NK-92 (cell line): Measurements from ENCODE around the gene HYOU1.
"Not testable (repeated sequence)": the region's sequence is repeated elsewhere in the genome, so short reads cannot be mapped to it uniquely, and the experiment has no call there.

Experiments
- DNase-seq: peaks from one replicate; lab custom pipeline; 2025; ENCODE audit not compliant: unreplicated experiment; lab: John Stamatoyannopoulos, UW

The HYOU1 gene, protein sequence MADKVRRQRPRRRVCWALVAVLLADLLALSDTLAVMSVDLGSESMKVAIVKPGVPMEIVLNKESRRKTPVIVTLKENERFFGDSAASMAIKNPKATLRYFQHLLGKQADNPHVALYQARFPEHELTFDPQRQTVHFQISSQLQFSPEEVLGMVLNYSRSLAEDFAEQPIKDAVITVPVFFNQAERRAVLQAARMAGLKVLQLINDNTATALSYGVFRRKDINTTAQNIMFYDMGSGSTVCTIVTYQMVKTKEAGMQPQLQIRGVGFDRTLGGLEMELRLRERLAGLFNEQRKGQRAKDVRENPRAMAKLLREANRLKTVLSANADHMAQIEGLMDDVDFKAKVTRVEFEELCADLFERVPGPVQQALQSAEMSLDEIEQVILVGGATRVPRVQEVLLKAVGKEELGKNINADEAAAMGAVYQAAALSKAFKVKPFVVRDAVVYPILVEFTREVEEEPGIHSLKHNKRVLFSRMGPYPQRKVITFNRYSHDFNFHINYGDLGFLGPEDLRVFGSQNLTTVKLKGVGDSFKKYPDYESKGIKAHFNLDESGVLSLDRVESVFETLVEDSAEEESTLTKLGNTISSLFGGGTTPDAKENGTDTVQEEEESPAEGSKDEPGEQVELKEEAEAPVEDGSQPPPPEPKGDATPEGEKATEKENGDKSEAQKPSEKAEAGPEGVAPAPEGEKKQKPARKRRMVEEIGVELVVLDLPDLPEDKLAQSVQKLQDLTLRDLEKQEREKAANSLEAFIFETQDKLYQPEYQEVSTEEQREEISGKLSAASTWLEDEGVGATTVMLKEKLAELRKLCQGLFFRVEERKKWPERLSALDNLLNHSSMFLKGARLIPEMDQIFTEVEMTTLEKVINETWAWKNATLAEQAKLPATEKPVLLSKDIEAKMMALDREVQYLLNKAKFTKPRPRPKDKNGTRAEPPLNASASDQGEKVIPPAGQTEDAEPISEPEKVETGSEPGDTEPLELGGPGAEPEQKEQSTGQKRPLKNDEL

DNA sequence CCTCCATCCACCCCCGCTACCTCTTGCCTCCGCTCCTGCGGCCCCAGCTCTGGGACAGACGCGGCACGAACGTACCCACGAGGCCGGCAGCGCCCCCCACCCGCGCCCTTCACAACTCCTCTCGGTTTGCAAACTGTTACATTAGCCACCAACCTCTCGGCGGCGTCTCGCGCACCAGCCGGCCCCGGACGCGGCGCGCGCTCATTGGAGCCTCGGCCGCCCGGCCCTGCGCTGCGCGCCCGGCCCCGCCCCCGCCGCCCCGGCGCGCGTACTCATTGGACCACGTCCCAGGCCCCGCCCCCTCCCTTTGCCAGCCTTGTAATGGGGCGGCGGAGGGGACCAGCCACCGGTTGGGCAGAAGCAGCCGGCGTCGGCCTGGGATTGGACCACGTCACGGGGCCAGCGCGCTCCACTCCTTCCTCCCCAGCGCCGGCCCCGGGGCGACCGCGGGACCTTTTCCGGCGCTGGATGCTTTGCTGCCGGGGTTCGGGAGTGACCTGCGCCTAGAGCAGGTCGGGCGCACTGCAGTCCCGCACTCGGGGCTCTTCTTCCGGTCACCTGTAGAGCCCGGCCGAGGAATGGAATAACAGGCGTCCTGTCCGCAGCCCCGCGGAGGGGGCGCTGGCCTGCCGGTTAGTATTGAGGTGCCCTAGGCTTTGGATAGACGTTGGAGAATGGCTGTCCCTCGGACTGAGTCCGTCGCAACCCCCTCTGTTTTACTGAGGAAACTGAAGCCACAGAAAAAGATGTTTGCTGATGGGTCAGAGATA, at the start of gene HYOU1:
Gene HYOU1 (minus strand): TSS at position 206 of the 770 bp plus-strand sequence. CDS start 1,045 bp downstream, outside the sequence.
- peak; percentile 76 for DNase-seq

DNA sequence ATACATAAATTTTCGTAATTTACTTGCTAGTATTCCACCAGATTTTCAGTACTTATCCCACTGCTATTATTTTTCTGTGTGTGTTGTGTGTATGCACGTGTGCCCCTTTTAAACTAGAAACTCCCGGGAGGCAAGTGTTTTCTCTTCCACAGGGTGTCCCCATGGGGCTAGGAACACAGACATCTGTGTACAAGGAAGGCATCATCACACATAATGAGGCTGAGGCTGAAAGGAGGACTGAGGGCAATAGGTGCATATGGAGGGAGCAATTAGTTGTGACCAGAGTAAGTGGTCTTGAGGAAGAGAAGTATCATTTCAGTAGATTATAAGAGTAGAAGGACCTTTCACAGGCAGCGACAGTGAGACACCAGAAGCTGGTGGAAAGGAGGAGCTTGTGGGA, 46.8 kb upstream of the HYOU1 start:
- DNase-seq, result no peak

DNA sequence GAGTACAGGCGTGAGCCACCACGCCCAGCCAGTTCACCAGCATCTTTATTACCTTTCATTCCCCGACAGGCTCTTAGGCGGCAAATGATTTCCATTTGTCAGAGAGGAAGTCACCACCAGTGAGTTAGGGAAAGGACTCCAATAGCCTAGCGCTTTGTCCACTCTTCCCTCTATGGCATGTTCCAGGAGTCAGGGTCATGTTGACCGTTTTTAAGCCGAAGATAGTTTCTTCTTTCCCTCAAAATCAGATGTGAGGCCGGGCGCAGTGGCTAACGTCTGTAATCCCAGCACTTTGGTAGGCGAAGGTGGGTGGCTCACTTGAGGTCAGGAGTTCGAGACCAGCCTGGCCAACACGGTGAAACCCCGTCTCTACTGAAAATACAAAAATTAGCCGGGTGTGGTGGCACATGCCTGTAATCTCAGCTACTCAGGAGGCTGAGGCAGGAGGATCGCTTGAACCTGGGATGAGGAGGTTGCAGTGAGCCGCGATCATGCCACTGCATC, 46.2 kb upstream of the HYOU1 start:
- not testable (repeated sequence) for DNase-seq

DNA sequence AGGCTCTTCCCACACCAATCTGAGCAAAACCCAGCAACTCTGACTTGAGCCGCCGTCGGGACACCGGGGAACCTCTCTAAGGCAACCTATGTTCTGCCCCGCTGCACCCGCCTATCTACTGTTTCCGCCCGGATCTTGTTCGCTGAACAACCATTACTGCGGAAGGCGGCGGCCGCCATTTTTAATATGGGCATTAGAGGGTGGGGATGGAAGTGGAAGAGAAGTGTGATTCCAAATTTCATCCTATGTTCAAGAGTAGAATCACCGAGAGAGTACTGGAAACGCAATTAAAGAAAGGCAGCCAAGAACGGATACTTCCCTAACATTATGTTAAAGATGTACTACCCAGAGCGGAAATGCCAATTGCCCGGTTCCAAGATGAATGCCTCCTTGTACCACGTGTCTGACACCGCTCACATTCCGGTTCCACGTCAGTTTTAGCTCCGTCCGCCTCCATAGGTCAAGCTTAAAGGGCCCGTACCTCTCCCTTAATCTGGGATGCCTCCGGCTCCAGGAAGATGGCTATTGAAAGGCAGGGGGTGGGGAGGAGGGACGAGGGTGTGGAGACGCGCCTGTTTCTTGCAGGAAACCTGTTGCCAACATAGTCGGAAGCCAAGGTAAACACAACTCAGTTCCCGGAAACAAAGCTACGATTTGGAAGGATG, 44.9 kb upstream of the HYOU1 start, which contains the start of gene DPAGT1:
Gene DPAGT1 (minus strand): TSS at position 95 of the 665 bp plus-strand sequence. CDS start 198 bp downstream, outside the sequence.
- DNase-seq, result no peak

DNA sequence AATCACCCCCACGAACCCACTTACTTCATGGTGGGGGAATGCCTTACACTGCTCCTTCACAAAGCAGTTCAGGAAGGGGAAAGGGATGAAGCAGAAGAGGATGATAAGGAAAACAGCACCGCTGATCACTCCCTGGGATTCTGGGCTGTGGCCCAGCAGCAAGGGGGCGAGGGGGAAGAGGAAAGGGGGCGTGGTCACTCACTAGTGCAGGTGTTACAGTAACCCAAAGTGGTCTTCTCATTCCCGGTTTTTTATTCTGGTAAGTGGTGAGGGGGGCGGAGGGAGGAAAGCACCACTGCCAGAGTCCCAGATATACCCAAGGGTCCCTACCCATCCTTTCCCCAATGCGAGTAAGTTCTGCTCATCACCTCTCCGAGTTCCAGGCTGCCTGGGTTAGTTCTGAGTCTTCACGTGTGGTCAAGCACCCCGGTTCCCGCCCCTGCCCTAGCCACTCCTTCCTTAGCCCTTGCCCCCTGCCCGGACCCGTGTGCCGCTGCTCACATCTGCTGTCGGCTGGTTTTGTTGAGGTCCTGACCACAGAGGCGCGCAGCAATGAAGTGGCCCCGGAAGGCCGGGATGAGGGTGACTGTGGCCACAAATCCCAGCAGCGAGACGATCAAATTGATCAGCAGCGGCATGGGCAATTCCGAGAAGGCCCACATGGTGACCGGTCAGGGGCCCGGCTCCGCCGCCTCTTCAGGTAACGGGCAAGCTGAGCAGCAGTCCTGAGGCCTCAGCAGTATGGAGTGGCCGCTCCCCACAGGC, 44.2 kb upstream of the HYOU1 start:
- no peak for DNase-seq

DNA sequence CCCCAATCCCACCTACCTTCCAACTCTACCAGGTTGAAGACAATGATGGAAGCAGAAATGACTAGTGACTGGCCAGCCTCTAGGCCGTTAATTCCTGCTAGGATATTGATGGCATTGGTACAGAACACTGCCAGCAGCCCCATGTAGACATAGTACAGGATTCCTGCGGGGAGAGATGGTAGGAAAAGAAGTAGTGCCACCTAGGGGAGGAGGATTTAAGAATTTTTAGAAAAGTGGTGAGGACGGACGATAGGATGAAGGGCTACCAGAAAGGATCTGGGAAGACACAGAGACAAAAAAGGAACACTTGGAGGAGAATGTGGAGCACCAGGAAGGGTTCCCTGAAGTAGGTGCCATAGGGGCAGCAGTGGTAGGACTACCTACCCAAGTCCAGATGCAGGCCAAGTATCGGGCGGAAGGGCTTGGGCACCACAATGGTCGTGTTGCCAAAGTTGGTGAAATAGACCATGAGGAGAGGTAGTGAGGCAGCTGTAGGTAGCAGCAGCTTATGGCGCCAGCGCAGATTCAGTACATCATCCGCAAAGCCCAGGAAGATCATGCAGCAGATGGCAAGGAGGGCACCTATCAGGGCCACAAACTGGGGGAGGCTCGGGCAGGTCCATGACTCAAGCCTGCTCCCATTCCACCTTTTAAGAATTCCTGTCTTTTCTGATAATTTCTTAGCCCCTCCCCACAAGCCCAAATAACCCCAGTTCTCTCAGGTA, 43.4 kb upstream of the HYOU1 start:
- DNase-seq, result no peak

DNA sequence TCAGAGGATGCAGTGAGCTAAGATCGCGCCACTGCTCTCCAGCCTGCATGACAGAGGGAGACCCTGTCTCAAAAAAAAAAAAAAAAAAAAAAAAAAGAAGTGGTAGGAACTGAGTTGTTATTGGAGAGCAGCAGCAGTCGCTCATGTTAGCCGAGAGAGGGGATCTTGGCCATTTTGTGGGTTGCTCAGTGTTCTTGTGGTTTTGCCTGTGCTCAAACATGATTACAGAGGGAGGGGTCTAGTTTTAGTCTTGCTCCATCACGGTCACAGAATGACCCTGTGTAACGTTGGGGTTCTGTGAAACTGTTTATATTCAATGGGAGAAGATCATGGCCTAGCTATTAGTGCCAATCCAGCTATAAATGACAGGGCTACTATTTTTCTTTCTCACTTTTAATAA, 42.7 kb upstream of the HYOU1 start:
- no peak for DNase-seq

DNA sequence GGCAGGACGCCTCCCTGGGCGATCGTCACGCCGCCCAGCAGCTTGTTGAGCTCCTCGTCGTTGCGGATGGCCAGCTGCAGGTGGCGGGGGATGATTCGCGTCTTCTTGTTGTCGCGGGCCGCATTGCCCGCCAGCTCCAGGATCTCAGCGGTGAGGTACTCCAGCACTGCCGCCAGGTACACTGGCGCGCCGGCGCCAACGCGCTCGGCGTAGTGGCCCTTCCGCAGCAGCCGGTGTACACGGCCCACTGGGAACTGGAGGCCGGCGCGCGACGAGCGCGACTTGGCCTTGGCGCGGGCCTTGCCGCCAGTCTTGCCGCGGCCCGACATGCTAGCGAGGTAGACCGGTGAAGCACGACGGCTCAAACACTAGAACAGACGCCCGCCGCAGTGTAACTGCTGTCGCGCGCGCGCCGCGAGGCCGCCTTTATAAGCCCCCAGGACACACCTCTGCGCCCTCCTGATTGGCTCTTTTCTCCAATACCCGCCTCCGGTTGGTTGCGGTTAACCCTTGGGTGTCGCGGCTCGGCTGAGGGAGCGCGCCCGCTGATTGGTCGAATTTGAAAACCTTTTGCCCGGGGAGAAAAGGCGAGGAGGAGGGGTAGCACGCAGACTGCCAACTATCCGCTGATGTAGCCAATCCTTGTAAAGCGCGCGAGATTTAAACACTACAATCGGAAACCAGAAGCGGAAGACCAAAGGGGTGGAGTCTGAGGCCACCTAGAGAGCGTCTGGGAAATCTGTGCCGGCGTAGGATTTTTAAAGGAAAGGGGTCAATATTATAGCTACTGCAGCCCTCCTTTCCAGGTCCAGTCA, 38.3 kb upstream of the HYOU1 start:
- DNase-seq, result peak; percentile 98

DNA sequence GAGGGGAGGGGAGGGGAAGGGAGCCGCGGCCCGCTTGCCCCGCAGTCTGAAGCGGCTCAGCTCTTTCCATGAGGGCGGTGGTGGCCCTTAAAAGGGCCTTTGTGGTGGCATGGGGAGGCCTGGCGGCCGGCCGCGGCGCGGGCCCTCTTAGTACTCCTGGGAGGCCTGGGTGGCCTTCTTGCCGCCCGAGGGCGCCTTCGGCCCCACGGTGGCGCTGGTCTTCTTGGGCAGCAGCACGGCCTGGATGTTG, 37.7 kb upstream of the HYOU1 start:
- DNase-seq, result no peak

DNA sequence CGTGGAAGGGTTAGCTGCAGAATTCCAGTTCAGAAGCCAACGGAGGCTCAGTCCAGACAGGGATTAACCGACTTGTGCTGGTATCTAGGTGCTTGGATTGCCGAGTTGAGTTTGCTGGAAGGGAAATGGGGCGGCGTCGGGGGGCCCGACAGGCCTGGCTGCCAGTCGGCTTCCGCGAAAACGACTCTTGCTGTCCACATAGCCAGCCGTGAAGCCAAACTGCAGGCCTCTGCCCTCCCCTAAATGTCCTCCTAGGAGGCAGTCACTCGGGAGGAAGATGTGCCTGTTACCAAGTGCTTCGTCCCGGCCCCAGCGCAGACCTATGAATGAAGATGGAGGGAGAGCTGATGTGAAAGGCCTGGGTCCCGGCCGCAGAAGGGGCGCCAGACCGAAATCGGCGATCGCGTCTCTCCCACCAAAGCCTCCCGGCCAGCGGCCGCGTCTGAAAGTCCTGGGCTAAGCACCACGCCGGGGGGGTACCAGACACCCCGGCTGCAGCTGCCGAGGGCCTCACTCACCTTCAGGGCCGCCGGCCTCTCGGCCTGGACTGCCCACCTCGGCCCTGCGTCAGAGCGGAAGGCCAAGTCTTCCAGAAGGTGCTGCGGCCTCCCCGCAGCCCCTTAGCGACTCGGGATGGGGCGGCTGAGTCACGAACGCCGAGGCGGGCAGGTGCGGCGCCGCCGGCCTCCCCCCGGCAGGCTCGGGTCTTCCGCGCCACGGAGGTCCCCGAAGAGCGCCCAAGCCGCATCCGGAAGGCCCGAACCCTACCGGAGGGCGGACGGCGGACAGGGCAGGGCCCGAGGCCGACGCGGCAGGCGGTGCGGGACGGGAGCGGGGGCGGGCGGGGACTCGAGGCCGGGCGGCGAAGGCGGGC, 37.2 kb upstream of the HYOU1 start:
- DNase-seq, result no peak

DNA sequence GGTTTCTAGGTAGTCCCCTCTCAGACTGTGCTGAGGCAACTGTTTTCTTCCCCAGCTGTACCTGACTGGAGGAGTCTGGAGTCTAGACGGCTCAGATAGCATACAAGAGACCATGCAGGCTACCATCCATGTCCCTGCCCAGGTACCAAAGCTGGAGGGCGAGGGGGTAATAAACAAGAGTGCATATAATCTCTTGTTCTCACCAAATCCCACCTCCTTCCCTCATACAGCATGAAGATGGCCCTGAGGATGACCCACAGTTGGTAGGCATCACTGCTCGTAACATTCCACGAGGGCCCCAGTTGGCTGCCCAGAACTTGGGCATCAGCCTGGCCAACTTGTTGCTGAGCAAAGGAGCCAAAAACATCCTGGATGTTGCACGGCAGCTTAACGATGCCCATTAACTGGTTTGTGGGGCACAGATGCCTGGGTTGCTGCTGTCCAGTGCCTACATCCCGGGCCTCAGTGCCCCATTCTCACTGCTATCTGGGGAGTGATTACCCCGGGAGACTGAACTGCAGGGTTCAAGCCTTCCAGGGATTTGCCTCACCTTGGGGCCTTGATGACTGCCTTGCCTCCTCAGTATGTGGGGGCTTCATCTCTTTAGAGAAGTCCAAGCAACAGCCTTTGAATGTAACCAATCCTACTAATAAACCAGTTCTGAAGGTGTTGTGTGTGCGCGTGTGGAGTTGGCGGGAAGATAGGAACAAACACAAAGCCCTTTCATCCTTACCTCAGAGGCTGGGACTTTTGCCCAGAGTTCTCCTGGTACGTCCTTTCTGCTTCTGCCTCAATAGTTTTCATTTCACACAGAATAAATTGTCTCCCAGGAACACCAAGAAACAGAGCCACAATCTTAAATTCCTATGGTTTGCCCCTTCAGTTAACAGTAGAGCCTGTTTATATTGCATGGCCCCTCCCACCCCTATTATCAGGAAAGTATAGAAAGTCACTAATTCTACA, 36.2 kb upstream of the HYOU1 start:
- no peak for DNase-seq

DNA sequence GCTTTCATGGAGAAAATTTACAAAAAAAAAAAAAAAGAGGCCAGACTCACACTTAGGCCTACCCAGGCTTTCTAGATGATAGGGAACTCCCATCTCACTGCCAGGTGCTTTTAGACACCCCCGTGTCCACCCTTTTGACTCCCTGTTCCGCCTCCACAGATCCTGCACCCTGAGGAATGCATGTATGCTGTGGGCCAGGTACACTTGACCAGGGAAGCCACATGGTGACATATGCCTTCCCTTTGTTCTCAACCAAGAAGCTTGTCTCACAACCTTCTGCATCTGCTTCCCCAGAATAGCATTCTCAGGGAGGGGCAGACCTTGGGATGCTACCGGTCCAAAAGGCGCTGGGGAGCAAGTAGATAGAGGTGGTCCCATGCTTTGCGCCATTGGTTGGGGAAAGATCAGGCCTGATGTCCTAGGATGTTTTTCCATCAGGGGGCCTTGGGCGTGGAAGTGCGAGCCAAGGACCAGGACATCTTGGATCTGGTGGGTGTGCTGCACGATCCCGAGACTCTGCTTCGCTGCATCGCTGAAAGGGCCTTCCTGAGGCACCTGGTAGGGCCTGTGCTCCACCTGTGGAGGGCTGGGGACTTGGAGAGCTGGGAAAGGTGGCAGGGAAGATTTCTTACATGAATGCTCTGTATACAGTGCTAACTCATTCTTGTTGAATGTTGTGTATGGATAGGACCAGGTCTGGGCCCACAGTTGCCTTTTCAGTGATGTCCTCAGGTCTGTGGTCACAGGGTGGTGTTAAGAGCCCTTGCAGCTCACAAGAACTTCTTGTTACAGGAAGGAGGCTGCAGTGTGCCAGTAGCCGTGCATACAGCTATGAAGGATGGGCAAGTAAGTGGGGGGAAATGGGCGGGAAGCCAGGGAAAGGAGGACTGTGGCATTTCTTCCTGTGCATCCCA, 35.2 kb upstream of the HYOU1 start:
- DNase-seq, result no peak

DNA sequence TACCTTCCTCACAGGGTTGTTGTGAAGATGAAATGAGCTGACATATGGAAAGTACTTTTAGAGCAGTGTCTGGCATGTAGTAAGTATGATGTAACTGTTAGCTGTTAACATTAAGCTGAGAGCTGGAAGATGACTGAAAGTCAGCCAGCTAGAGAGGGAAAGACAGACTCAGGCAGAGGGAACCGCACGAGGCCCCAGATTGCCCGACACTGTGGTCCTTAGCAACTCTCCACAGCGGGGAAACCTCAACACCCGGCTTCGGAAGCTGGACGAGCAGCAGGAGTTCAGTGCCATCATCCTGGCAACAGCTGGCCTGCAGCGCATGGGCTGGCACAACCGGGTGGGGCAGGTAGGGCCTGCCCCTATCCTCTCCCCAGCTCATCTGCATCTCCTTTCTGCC, 34.2 kb upstream of the HYOU1 start:
- DNase-seq, result no peak

DNA sequence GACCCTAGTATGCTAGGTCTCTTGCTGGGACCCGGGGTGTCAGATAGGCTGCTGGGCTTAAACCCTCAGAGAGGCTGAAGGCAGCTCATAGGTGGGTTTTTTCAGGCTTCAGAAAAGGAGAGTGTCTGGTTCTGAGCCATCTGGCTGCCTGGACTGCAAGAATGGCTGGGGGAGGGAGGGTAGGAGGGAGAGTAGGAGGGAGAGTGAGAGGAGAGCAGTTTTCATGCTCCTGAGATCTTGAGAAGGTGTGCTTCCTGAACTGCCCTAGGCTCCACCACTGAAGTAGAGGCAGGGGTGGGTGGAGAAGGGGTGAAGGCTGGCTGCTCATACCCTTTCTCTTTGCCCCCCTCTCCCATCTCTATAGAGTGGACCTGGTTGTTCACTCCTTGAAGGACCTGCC, 32.3 kb upstream of the HYOU1 start:
- no peak for DNase-seq

DNA sequence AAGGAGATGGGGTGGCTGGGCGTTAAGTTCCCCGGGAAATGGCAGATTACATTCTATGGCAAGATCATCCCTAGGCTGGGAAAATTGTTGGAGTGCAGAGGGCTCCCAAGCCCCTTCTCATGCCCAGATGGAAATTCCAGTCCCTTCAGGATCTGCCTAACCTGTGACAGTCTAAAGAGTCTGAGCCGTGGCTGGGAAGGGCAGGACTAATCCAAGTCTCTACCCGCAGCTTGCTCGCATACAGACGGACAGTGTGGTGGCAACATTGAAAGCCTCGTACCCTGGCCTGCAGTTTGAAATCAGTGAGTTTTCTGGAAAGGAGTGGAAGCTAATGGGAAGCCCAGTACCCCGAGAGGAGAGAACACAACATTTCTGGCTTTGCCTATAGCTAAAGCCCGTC, 31.4 kb upstream of the HYOU1 start:
- DNase-seq, result no peak
